Measurements from ENCODE around the gene CLSTN2. TPM values are rescaled to one million over a fixed set of nuclear protein-coding genes. Genes with fewer than 3 reads are reported as not detected.

CLSTN2 gene
- total and polyA plus RNA-seq, 12 donors, result 0.67 to 17.8 (median 5.3) TPM

DNA sequence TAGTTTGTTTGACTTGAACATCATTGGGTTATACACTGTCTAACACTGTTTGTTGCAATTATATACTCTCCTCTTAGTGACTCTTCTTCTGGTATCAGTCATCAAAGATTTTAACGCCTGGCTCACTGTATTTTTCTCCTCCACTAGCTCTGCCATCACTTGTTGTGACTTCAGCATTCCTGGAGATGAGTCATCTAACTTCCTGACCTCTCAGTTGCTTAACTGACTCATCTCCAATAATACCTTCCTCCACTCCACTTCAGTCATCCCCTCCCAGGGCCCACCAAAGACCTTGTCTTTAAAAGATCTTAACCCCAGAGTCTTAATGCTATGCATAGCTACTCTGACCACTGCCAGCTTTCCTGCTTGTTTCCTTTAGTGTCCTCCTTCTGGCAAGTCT, 28.6 kb upstream of the CLSTN2 start:
- no peaks in the 10 kb centered on the region for H3K27me3 ChIP-seq
- peaks cover 3% of the 10 kb centered on the region in 2 donors for H3K4me1 ChIP-seq (replicated peaks in 1 of 2)
- no peaks in the 10 kb centered on the region for H3K9me3 ChIP-seq (replicated peaks in 1 of 3)
- no peaks in the 10 kb centered on the region for H3K36me3 ChIP-seq (replicated peaks in 1 of 2)
- peak in 4 of 7 donors; percentile 23 to 43 (median 28) for DNase-seq
- 26 to 55% (median 34%) methylated on average over 1 of the region's 1 CpG for WGBS, 4 donors
- TF ChIP-seq CTCF (IDR thresholded peaks at IDR 0.05), result no peak
- no peak for TF ChIP-seq POLR2A (IDR thresholded peaks at IDR 0.05)
- no peak overlapping the region for H3K27ac ChIP-seq
- intact Hi-C loops (cut with DNase I), result no loop called here
- H3K4me3 ChIP-seq, result no peak overlapping the region

- no peak for TF ChIP-seq CTCF (IDR thresholded peaks at IDR 0.05)
- no peak for TF ChIP-seq POLR2A (IDR thresholded peaks at IDR 0.05)
- intact Hi-C loops (cut with DNase I), result no loop called here
- Histone ChIP-seq H3K9me3 (replicated peaks in 1 of 3) (no peaks in the 10 kb centered on the region), H3K4me3 (no peak overlapping the region), H3K27me3 (no peaks in the 10 kb centered on the region), H3K36me3 (replicated peaks in 1 of 2) (no peaks in the 10 kb centered on the region), H3K27ac (no peak overlapping the region), H3K4me1 (replicated peaks in 1 of 2) (peaks cover 3% of the 10 kb centered on the region in 2 donors)
- 66 to 74% (median 69%) methylated on average over 3 of the region's 3 CpGs for WGBS, 4 donors
- DNase-seq, result no peak
These were observed 25.2 kb upstream of the CLSTN2 start for GRCh38 chr3:139909811-139910210.

- Histone ChIP-seq H3K27me3 (no peaks in the 10 kb centered on the region), H3K27ac (no peak overlapping the region), H3K36me3 (replicated peaks in 1 of 2) (no peaks in the 10 kb centered on the region), H3K9me3 (replicated peaks in 1 of 3) (no peaks in the 10 kb centered on the region), H3K4me3 (no peak overlapping the region), H3K4me1 (replicated peaks in 1 of 2) (no peaks in the 10 kb centered on the region)
- intact Hi-C loops (cut with DNase I), result no loop called here
- whole genome bisulfite sequencing, 4 donors, result 52 to 73% (median 65%) methylated on average over 1 to 2 of the region's 2 CpGs
- DNase-seq, result no peak
- no peak for TF ChIP-seq POLR2A (IDR thresholded peaks at IDR 0.05)
- no peak for TF ChIP-seq CTCF (IDR thresholded peaks at IDR 0.05)
These were observed 18.7 kb upstream of the CLSTN2 start for GRCh38 chr3:139916271-139916670.

DNA sequence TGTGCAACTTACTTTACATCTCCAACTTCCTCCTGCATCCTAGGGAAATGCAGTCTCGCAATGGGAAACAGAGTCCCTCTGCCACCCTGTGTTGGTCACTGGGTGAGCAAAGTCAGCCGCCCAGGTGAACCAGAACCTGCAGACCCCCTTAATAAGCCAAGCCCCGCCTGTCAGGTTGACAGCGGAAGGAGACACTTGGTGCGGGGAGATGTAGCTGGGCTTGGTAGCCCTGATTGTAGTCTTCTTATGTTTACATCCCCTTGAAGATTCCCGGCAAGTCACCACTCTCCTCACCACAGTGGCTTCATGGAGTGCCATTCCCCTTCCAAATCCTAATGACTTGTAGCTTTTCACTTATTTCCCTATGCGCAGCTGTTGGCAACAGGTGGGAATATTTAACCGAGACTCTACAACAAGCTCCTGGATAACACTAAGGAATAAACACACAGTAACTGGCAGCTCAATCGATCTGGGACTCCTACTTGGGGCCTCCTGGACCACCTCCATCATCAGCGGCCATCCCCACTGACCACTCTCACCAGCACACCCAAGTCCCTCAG, 17.7 kb upstream of the CLSTN2 start:
- TF ChIP-seq CTCF (IDR thresholded peaks at IDR 0.05) (no peak), POLR2A (IDR thresholded peaks at IDR 0.05) (no peak)
- 80 to 89% (median 84%) methylated on average over 10 of the region's 10 CpGs for WGBS, 4 donors
- intact Hi-C loops (cut with DNase I), result no loop called here
- no peak for DNase-seq
- H3K9me3 ChIP-seq (replicated peaks in 1 of 3), result no peaks in the 10 kb centered on the region
- no peak overlapping the region for H3K27ac ChIP-seq
- no peaks in the 10 kb centered on the region for H3K27me3 ChIP-seq
- H3K4me1 ChIP-seq (replicated peaks in 1 of 2), result no peaks in the 10 kb centered on the region
- no peak overlapping the region for H3K4me3 ChIP-seq
- no peaks in the 10 kb centered on the region for H3K36me3 ChIP-seq (replicated peaks in 1 of 2)
